Stimulated activated naive CD8-positive, alpha-beta T cell treated with anti-CD3 and anti-CD28 coated beads, Interleukin-15, Interleukin-2, amounts not matched to agents 100 ng/mL and 50 ng/mL, for 24 hours (primary cell): ENCODE results near the gene PLPP1.

Experiments
- H3K27ac Mint-ChIP-seq: one replicate; pipeline ENCODE4 v1.8.0; 2021; ENCODE audit warnings: mild to moderate bottlenecking, mixed read lengths
- H3K27me3 Mint-ChIP-seq: one replicate; pipeline ENCODE4 v1.8.0; 2021; ENCODE audit warnings: mixed read lengths
- H3K36me3 Mint-ChIP-seq: one replicate; pipeline ENCODE4 v1.8.0; 2021; ENCODE audit warnings: low read depth, mixed read lengths
- H3K4me1 Mint-ChIP-seq: one replicate; pipeline ENCODE4 v1.8.0; 2021; ENCODE audit warnings: low read depth, mixed read lengths
- H3K4me3 Mint-ChIP-seq: one replicate; pipeline ENCODE4 v1.8.0; 2021; ENCODE audit warnings: mild to moderate bottlenecking, mixed read lengths
- H3K9me3 Mint-ChIP-seq: one replicate; pipeline ENCODE4 v1.8.0; 2021; ENCODE audit warnings: mixed read lengths

PLPP1 gene

GRCh38 chr5:55463613-55464012 lies 71.2 kb downstream of the PLPP1 start:
- Mint-ChIP-seq H3K27ac (no peak overlapping the region), H3K4me1 (no peaks in the 10 kb centered on the region), H3K9me3 (no peaks in the 10 kb centered on the region), H3K27me3 (no peaks in the 10 kb centered on the region), H3K4me3 (no peak overlapping the region), H3K36me3 (peaks cover 39% of the 10 kb centered on the region)

- Mint-ChIP-seq H3K9me3 (no peaks in the 10 kb centered on the region), H3K27me3 (no peaks in the 10 kb centered on the region), H3K4me3 (no peak overlapping the region), H3K36me3 (peaks cover 16% of the 10 kb centered on the region), H3K4me1 (peaks cover 9% of the 10 kb centered on the region), H3K27ac (no peak overlapping the region)
Observed at GRCh38 chr5:55459572-55459971, 75.2 kb downstream of the PLPP1 start.

GRCh38 chr5:55456216-55456895 lies 78.4 kb downstream of the PLPP1 start:
- Mint-ChIP-seq H3K27ac (no peak overlapping the region), H3K4me1 (peaks cover 9% of the 10 kb centered on the region), H3K36me3 (peaks cover 22% of the 10 kb centered on the region), H3K27me3 (no peaks in the 10 kb centered on the region), H3K9me3 (no peaks in the 10 kb centered on the region), H3K4me3 (no peak overlapping the region)

- H3K9me3 Mint-ChIP-seq, result no peaks in the 10 kb centered on the region
- H3K4me3 Mint-ChIP-seq, result no peak overlapping the region
- H3K27ac Mint-ChIP-seq, result no peak overlapping the region
- H3K4me1 Mint-ChIP-seq, result peaks cover 16% of the 10 kb centered on the region
- H3K36me3 Mint-ChIP-seq, result peaks cover 22% of the 10 kb centered on the region
- no peaks in the 10 kb centered on the region for H3K27me3 Mint-ChIP-seq
Observed at GRCh38 chr5:55454282-55454681, 80.5 kb downstream of the PLPP1 start.

- no peaks in the 10 kb centered on the region for H3K27me3 Mint-ChIP-seq
- peaks cover 21% of the 10 kb centered on the region for H3K4me1 Mint-ChIP-seq
- no peak overlapping the region for H3K4me3 Mint-ChIP-seq
- H3K36me3 Mint-ChIP-seq, result peaks cover 22% of the 10 kb centered on the region
- H3K27ac Mint-ChIP-seq, result no peak overlapping the region
- no peaks in the 10 kb centered on the region for H3K9me3 Mint-ChIP-seq
Observed at GRCh38 chr5:55453211-55453610, 81.6 kb downstream of the PLPP1 start.

- Mint-ChIP-seq H3K9me3 (no peaks in the 10 kb centered on the region), H3K27ac (no peak overlapping the region), H3K27me3 (no peaks in the 10 kb centered on the region), H3K4me1 (peaks cover 30% of the 10 kb centered on the region), H3K36me3 (peaks cover 28% of the 10 kb centered on the region), H3K4me3 (no peak overlapping the region)
Observed at GRCh38 chr5:55451976-55452375, 82.8 kb downstream of the PLPP1 start.

GRCh38 chr5:55450050-55450765 lies 84.6 kb downstream of the PLPP1 start:
- Mint-ChIP-seq H3K36me3 (peaks cover 28% of the 10 kb centered on the region), H3K4me1 (peaks cover 21% of the 10 kb centered on the region), H3K4me3 (no peak overlapping the region), H3K9me3 (no peaks in the 10 kb centered on the region), H3K27ac (peak overlapping the region; percentile 10), H3K27me3 (no peaks in the 10 kb centered on the region)

GRCh38 chr5:55446640-55447351 lies 88.0 kb downstream of the PLPP1 start:
- no peak overlapping the region for H3K4me3 Mint-ChIP-seq

GRCh38 chr5:55445791-55446190 lies 89.0 kb downstream of the PLPP1 start:
- no peak overlapping the region for H3K4me3 Mint-ChIP-seq
- H3K27ac Mint-ChIP-seq, result no peak overlapping the region

More at GRCh38 chr5:55446640-55447351, 88.0 kb downstream of the PLPP1 start:
- H3K27ac Mint-ChIP-seq, result no peak overlapping the region
- H3K27me3 Mint-ChIP-seq, result no peaks in the 10 kb centered on the region
- no peaks in the 10 kb centered on the region for H3K9me3 Mint-ChIP-seq
- peaks cover 26% of the 10 kb centered on the region for H3K4me1 Mint-ChIP-seq
- H3K36me3 Mint-ChIP-seq, result peaks cover 11% of the 10 kb centered on the region

GRCh38 chr5:55441954-55442353 lies 92.8 kb downstream of the PLPP1 start:
- H3K4me3 Mint-ChIP-seq, result no peak overlapping the region
- no peak overlapping the region for H3K27ac Mint-ChIP-seq
- H3K4me1 Mint-ChIP-seq, result peaks cover 49% of the 10 kb centered on the region
- H3K27me3 Mint-ChIP-seq, result no peaks in the 10 kb centered on the region
- H3K36me3 Mint-ChIP-seq, result peaks cover 28% of the 10 kb centered on the region
- H3K9me3 Mint-ChIP-seq, result no peaks in the 10 kb centered on the region

More at GRCh38 chr5:55445791-55446190, 89.0 kb downstream of the PLPP1 start:
- Mint-ChIP-seq H3K27me3 (no peaks in the 10 kb centered on the region), H3K9me3 (no peaks in the 10 kb centered on the region), H3K36me3 (peaks cover 9% of the 10 kb centered on the region), H3K4me1 (peaks cover 36% of the 10 kb centered on the region)

- peak overlapping the region; percentile 63 for H3K27ac Mint-ChIP-seq
- H3K4me1 Mint-ChIP-seq, result peaks cover 49% of the 10 kb centered on the region
- peaks cover 3% of the 10 kb centered on the region for H3K9me3 Mint-ChIP-seq
- peaks cover 34% of the 10 kb centered on the region for H3K36me3 Mint-ChIP-seq
- no peaks in the 10 kb centered on the region for H3K27me3 Mint-ChIP-seq
- no peak overlapping the region for H3K4me3 Mint-ChIP-seq
Observed at GRCh38 chr5:55441107-55441771, 93.5 kb downstream of the PLPP1 start.

GRCh38 chr5:55440188-55440646 lies 94.5 kb downstream of the PLPP1 start:
- Mint-ChIP-seq H3K36me3 (peaks cover 44% of the 10 kb centered on the region), H3K9me3 (peaks cover 12% of the 10 kb centered on the region), H3K4me1 (peaks cover 49% of the 10 kb centered on the region), H3K27ac (peak overlapping the region; percentile 61), H3K4me3 (peak overlapping the region; percentile 24), H3K27me3 (no peaks in the 10 kb centered on the region)

GRCh38 chr5:55438998-55439397 lies 95.8 kb downstream of the PLPP1 start:
- H3K4me3 Mint-ChIP-seq, result no peak overlapping the region
- peaks cover 56% of the 10 kb centered on the region for H3K36me3 Mint-ChIP-seq
- peaks cover 22% of the 10 kb centered on the region for H3K9me3 Mint-ChIP-seq
- H3K27ac Mint-ChIP-seq, result no peak overlapping the region
- H3K27me3 Mint-ChIP-seq, result no peaks in the 10 kb centered on the region
- peaks cover 49% of the 10 kb centered on the region for H3K4me1 Mint-ChIP-seq

GRCh38 chr5:55437859-55438206 lies 96.9 kb downstream of the PLPP1 start:
- H3K27ac Mint-ChIP-seq, result peak overlapping the region; percentile 43
- no peaks in the 10 kb centered on the region for H3K27me3 Mint-ChIP-seq

GRCh38 chr5:55437452-55437851 lies 97.3 kb downstream of the PLPP1 start:
- Mint-ChIP-seq H3K27me3 (no peaks in the 10 kb centered on the region), H3K36me3 (peaks cover 64% of the 10 kb centered on the region), H3K9me3 (peaks cover 28% of the 10 kb centered on the region), H3K4me1 (peaks cover 46% of the 10 kb centered on the region), H3K27ac (peak overlapping the region; percentile 43), H3K4me3 (no peak overlapping the region)

More at GRCh38 chr5:55437859-55438206, 96.9 kb downstream of the PLPP1 start:
- Mint-ChIP-seq H3K36me3 (peaks cover 60% of the 10 kb centered on the region), H3K4me1 (peaks cover 49% of the 10 kb centered on the region), H3K9me3 (peaks cover 24% of the 10 kb centered on the region), H3K4me3 (no peak overlapping the region)
